ENCODE measurements around the gene NEDD8.

NEDD8 gene

GRCh38 chr14:24196071-24197055, 35.8 kb downstream of the NEDD8 start:
- Histone ChIP-seq H3K9ac (ENCODE audit: low read length) (peak overlapping the region; percentile 97), H3K9me3 (ENCODE audit: low read length) (no peaks in the 10 kb centered on the region), H3K27me3 (ENCODE audit: control insufficient read depth in 1 of 2, insufficient read depth in 2 of 2, low read length in 2 of 2) (no peaks in the 10 kb centered on the region), H3K4me1 (ENCODE audit: insufficient read depth, low read length) (peaks cover 20% of the 10 kb centered on the region), H3K36me3 (ENCODE audit: insufficient read depth, low read length) (peaks cover 16% of the 10 kb centered on the region), H3K4me3 (ENCODE audit: low read depth in 1 of 2, low read length in 2 of 2) (peak overlapping the region; percentile 91 to 95), H3K27ac (ENCODE audit: low read depth, low read length) (peak overlapping the region; percentile 99)

GRCh38 chr14:24195186-24196070, 36.7 kb downstream of the NEDD8 start, which contains the start of gene TM9SF1:
TSS of gene TM9SF1 (minus strand) at chr14:24195441. CDS start at chr14:24195019, 422 bp downstream.
- H3K27me3 ChIP-seq (ENCODE audit: control insufficient read depth in 1 of 2, insufficient read depth in 2 of 2, low read length in 2 of 2), result no peaks in the 10 kb centered on the region
- H3K9me3 ChIP-seq (ENCODE audit: low read length), result no peaks in the 10 kb centered on the region
- peaks cover 16% of the 10 kb centered on the region for H3K36me3 ChIP-seq (ENCODE audit: insufficient read depth, low read length)
- H3K4me1 ChIP-seq (ENCODE audit: insufficient read depth, low read length), result peaks cover 20% of the 10 kb centered on the region
- H3K4me3 ChIP-seq (ENCODE audit: low read depth in 1 of 2, low read length in 2 of 2), result peak within 1 kb of the TSS; percentile 91 to 95
- peak within 1 kb of the TSS; percentile 97 for H3K9ac ChIP-seq (ENCODE audit: low read length)
- peak within 1 kb of the TSS; percentile 99 for H3K27ac ChIP-seq (ENCODE audit: low read depth, low read length)

GRCh38 chr14:24194873-24195185, 37.3 kb downstream of the NEDD8 start:
- Histone ChIP-seq H3K9me3 (ENCODE audit: low read length) (no peaks in the 10 kb centered on the region), H3K9ac (ENCODE audit: low read length) (peak overlapping the region; percentile 76), H3K4me3 (ENCODE audit: low read depth in 1 of 2, low read length in 2 of 2) (peak overlapping the region; percentile 91 to 95), H3K36me3 (ENCODE audit: insufficient read depth, low read length) (peaks cover 16% of the 10 kb centered on the region), H3K27me3 (ENCODE audit: control insufficient read depth in 1 of 2, insufficient read depth in 2 of 2, low read length in 2 of 2) (no peaks in the 10 kb centered on the region), H3K4me1 (ENCODE audit: insufficient read depth, low read length) (peaks cover 20% of the 10 kb centered on the region), H3K27ac (ENCODE audit: low read depth, low read length) (peak overlapping the region; percentile 99)

GRCh38 chr14:24194186-24194872, 37.8 kb downstream of the NEDD8 start:
- no peaks in the 10 kb centered on the region for H3K9me3 ChIP-seq (ENCODE audit: low read length)
- peaks cover 16% of the 10 kb centered on the region for H3K36me3 ChIP-seq (ENCODE audit: insufficient read depth, low read length)
- peaks cover 20% of the 10 kb centered on the region for H3K4me1 ChIP-seq (ENCODE audit: insufficient read depth, low read length)
- peak overlapping the region; percentile 76 for H3K9ac ChIP-seq (ENCODE audit: low read length)
- H3K4me3 ChIP-seq (ENCODE audit: low read depth in 1 of 2, low read length in 2 of 2), result peak overlapping the region; percentile 91 to 95
- peak overlapping the region; percentile 99 for H3K27ac ChIP-seq (ENCODE audit: low read depth, low read length)
- H3K27me3 ChIP-seq (ENCODE audit: control insufficient read depth in 1 of 2, insufficient read depth in 2 of 2, low read length in 2 of 2), result no peaks in the 10 kb centered on the region

- peaks cover 21% of the 10 kb centered on the region for H3K4me1 ChIP-seq (ENCODE audit: insufficient read depth, low read length)
- no peaks in the 10 kb centered on the region for H3K27me3 ChIP-seq (ENCODE audit: control insufficient read depth in 1 of 2, insufficient read depth in 2 of 2, low read length in 2 of 2)
- H3K36me3 ChIP-seq (ENCODE audit: insufficient read depth, low read length), result peaks cover 16% of the 10 kb centered on the region
- H3K9ac ChIP-seq (ENCODE audit: low read length), result no peak overlapping the region
- no peak overlapping the region for H3K4me3 ChIP-seq (ENCODE audit: low read depth in 1 of 2, low read length in 2 of 2)
- no peaks in the 10 kb centered on the region for H3K9me3 ChIP-seq (ENCODE audit: low read length)
- H3K27ac ChIP-seq (ENCODE audit: low read depth, low read length), result no peak overlapping the region
Observed at GRCh38 chr14:24192933-24193332, 39.2 kb downstream of the NEDD8 start.

- no peaks in the 10 kb centered on the region for H3K9me3 ChIP-seq (ENCODE audit: low read length)
- H3K4me1 ChIP-seq (ENCODE audit: insufficient read depth, low read length), result peaks cover 23% of the 10 kb centered on the region
Observed at GRCh38 chr14:24190416-24190815, 41.8 kb downstream of the NEDD8 start.

GRCh38 chr14:24189460-24189859, 42.7 kb downstream of the NEDD8 start:
- Histone ChIP-seq H3K27ac (ENCODE audit: low read depth, low read length) (no peak overlapping the region), H3K9ac (ENCODE audit: low read length) (no peak overlapping the region), H3K4me1 (ENCODE audit: insufficient read depth, low read length) (peaks cover 18% of the 10 kb centered on the region), H3K4me3 (ENCODE audit: low read depth in 1 of 2, low read length in 2 of 2) (no peak overlapping the region), H3K27me3 (ENCODE audit: control insufficient read depth in 1 of 2, insufficient read depth in 2 of 2, low read length in 2 of 2) (no peaks in the 10 kb centered on the region), H3K36me3 (ENCODE audit: insufficient read depth, low read length) (peaks cover 41% of the 10 kb centered on the region), H3K9me3 (ENCODE audit: low read length) (no peaks in the 10 kb centered on the region)

More at GRCh38 chr14:24190416-24190815, 41.8 kb downstream of the NEDD8 start:
- Histone ChIP-seq H3K4me3 (ENCODE audit: low read depth in 1 of 2, low read length in 2 of 2) (no peak overlapping the region), H3K27ac (ENCODE audit: low read depth, low read length) (no peak overlapping the region), H3K9ac (ENCODE audit: low read length) (no peak overlapping the region), H3K27me3 (ENCODE audit: control insufficient read depth in 1 of 2, insufficient read depth in 2 of 2, low read length in 2 of 2) (no peaks in the 10 kb centered on the region), H3K36me3 (ENCODE audit: insufficient read depth, low read length) (peaks cover 32% of the 10 kb centered on the region)

- Histone ChIP-seq H3K4me3 (ENCODE audit: low read depth in 1 of 2, low read length in 2 of 2) (no peak overlapping the region), H3K27me3 (ENCODE audit: control insufficient read depth in 1 of 2, insufficient read depth in 2 of 2, low read length in 2 of 2) (no peaks in the 10 kb centered on the region), H3K9ac (ENCODE audit: low read length) (no peak overlapping the region), H3K36me3 (ENCODE audit: insufficient read depth, low read length) (peaks cover 46% of the 10 kb centered on the region), H3K27ac (ENCODE audit: low read depth, low read length) (peak overlapping the region; percentile 4), H3K4me1 (ENCODE audit: insufficient read depth, low read length) (peaks cover 13% of the 10 kb centered on the region), H3K9me3 (ENCODE audit: low read length) (no peaks in the 10 kb centered on the region)
Observed at GRCh38 chr14:24189059-24189375, 43.1 kb downstream of the NEDD8 start.

- H3K27ac ChIP-seq (ENCODE audit: low read depth, low read length), result peak within 1 kb of the TSS; percentile 74
- no peaks in the 10 kb centered on the region for H3K9me3 ChIP-seq (ENCODE audit: low read length)
- peaks cover 50% of the 10 kb centered on the region for H3K36me3 ChIP-seq (ENCODE audit: insufficient read depth, low read length)
- peaks cover 12% of the 10 kb centered on the region for H3K4me1 ChIP-seq (ENCODE audit: insufficient read depth, low read length)
- peak within 1 kb of the TSS; percentile 47 to 55 for H3K4me3 ChIP-seq (ENCODE audit: low read depth in 1 of 2, low read length in 2 of 2)
- H3K9ac ChIP-seq (ENCODE audit: low read length), result peak within 1 kb of the TSS; percentile 37
- no peaks in the 10 kb centered on the region for H3K27me3 ChIP-seq (ENCODE audit: control insufficient read depth in 1 of 2, insufficient read depth in 2 of 2, low read length in 2 of 2)
Observed at GRCh38 chr14:24188251-24189058, 43.7 kb downstream of the NEDD8 start, which contains the start of gene IPO4. TSS of gene IPO4 (minus strand) at chr14:24188816. CDS start at chr14:24188787, 29 bp downstream.

GRCh38 chr14:24187539-24187915, 44.6 kb downstream of the NEDD8 start:
- Histone ChIP-seq H3K4me1 (ENCODE audit: insufficient read depth, low read length) (peaks cover 12% of the 10 kb centered on the region), H3K36me3 (ENCODE audit: insufficient read depth, low read length) (peaks cover 51% of the 10 kb centered on the region), H3K27me3 (ENCODE audit: control insufficient read depth in 1 of 2, insufficient read depth in 2 of 2, low read length in 2 of 2) (no peaks in the 10 kb centered on the region), H3K9me3 (ENCODE audit: low read length) (no peaks in the 10 kb centered on the region), H3K9ac (ENCODE audit: low read length) (peak overlapping the region; percentile 37), H3K4me3 (ENCODE audit: low read depth in 1 of 2, low read length in 2 of 2) (peak overlapping the region in 1 of 2 donors; percentile 47), H3K27ac (ENCODE audit: low read depth, low read length) (no peak overlapping the region)

Measured in muscle layer of colon (tissue), 2 donors.